ENCODE results near the gene ATP8B4.

Gene ATP8B4

DNA sequence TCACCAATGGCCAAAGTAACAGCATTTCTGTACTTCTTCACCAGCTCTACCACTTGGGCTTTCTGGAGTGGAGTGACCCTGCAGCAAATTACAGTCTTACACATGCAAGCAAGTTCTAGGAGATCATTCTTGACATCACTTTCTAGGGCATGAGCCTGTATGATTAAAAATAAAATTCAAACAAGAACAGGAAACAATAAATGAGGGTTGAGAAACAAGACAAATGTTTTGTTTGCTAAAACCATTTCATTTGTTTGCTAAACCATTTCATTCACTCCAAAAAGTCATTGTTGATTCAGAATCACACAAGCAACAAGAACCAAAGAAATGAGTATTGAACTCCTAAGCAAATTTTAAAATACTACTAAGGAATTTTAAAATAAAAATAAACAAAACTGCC, 220.9 kb downstream of the ATP8B4 start:
- no peak overlapping the region for H3K4me3 ChIP-seq (ENCODE audit: low read depth, low read length)
- TF ChIP-seq, protein P1, sequence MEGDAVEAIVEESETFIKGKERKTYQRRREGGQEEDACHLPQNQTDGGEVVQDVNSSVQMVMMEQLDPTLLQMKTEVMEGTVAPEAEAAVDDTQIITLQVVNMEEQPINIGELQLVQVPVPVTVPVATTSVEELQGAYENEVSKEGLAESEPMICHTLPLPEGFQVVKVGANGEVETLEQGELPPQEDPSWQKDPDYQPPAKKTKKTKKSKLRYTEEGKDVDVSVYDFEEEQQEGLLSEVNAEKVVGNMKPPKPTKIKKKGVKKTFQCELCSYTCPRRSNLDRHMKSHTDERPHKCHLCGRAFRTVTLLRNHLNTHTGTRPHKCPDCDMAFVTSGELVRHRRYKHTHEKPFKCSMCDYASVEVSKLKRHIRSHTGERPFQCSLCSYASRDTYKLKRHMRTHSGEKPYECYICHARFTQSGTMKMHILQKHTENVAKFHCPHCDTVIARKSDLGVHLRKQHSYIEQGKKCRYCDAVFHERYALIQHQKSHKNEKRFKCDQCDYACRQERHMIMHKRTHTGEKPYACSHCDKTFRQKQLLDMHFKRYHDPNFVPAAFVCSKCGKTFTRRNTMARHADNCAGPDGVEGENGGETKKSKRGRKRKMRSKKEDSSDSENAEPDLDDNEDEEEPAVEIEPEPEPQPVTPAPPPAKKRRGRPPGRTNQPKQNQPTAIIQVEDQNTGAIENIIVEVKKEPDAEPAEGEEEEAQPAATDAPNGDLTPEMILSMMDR (IDR thresholded peaks at IDR 0.05; ENCODE audit: insufficient read depth, low read depth, low read length, missing control alignments), result no peak
- no peak for DNase-seq (ENCODE audit: low read depth)

DNA sequence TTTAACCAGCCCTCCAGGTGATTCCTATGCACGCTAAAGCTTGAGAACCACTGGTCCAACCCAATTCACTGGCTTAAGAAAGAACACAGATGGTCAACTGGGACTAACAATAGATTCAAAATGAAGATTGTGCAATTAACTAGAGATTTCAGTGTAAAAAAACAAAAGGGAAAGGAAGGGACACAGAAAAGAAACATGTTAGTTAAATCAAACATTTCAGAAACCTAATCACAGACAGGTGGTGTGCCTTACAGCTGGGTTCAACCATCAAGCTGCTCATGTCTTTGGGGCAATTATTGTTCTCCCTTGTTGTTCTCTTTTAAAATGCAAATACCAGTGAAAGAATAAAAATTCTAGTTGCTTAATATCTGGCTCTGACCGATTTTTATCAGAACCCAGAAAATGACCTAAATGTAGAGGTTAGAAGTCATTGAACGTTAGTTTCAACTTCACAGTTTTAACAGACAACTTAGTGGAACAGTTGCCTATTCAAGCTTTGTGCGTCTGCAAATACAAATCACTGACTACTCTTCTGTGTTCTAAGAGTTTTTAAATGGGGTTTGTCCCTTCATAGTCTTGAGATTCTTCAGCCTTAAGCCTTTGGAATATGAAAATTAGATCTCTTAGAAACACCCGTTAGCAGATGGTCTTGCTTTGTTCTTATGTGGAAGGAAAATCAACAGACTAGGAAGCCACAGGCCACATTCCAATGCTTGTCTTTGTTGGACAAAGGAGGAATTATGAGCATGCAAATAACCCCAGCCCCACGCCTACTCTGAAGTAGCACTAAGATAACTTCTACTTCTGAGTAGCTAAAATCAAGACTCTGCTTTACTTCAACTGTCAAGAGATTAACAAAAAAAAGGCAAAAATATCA, 223.4 kb downstream of the ATP8B4 start:
- no peak overlapping the region for H3K4me3 ChIP-seq (ENCODE audit: low read depth, low read length)

DNA sequence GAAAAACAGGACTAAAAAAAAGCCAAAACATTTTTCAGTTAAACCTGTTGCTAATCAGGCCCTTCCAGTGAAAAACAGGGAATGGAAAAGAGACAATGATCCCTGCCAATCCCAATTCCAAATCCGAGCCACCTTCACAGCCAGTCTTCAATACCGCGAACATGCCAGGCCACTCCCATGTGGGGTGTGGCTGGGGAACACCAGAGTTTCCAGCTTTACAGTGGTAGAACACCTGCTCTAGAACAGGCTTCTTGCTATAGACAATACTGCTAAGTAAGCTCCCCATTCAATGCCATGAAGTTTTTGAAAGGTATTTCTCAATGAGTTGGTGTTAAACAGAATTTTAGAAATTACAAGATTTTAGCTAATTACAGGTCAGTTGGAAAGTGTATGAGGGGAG, 228.3 kb downstream of the ATP8B4 start:
- H3K4me3 ChIP-seq (ENCODE audit: low read depth, low read length), result no peak overlapping the region
- DNase-seq (ENCODE audit: low read depth), result no peak
- TF ChIP-seq, protein P1 (IDR thresholded peaks at IDR 0.05; ENCODE audit: insufficient read depth, low read depth, low read length, missing control alignments), result no peak

More for the DNA sequence above, 223.4 kb downstream of the ATP8B4 start:
- DNase-seq (ENCODE audit: low read depth), result no peak
- TF ChIP-seq, protein P1 (IDR thresholded peaks at IDR 0.05; ENCODE audit: insufficient read depth, low read depth, low read length, missing control alignments), result no peak

DNA sequence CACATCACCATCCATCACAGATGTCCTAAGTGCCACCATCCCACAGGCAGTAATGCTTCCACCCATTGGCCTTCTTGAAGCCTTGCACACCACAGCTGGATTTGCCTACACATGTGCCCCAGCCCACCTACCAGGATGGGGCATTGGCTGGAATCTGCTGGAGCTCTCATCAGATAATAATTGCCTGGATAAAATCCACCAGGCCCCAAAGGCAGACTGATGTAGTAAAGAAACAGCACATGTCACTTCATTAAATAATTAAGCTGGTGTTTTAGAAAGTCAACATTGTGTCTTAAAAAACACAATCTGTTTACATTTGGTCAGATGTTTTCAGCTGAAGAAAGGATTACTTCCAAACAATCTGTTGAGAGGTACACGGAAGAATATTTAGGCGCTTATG, 229.5 kb downstream of the ATP8B4 start:
- TF ChIP-seq, protein P1 (IDR thresholded peaks at IDR 0.05; ENCODE audit: insufficient read depth, low read depth, low read length, missing control alignments), result no peak
- DNase-seq (ENCODE audit: low read depth), result no peak
- H3K4me3 ChIP-seq (ENCODE audit: low read depth, low read length), result no peak overlapping the region

DNA sequence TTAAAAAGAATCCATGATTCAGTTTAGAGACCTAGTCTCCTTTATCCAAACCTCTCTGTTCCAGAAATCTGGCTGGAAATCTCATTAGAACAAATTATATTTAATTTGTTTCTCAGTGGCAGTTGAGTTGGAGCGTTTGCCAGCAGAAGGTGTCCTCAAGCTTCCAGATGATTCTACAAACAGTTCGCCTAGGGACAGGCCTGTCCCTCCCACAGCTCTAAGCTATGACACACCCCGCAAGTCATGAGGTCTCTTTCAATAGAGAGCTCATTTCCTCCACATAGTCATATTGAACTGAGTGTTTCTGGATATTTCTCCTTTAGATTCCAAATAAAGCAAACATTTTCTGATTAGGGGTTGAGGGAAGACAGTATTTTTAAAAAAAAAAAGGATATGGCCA, 230.3 kb downstream of the ATP8B4 start:
- H3K4me3 ChIP-seq (ENCODE audit: low read depth, low read length), result no peak overlapping the region
- DNase-seq (ENCODE audit: low read depth), result no peak
- TF ChIP-seq, protein P1 (IDR thresholded peaks at IDR 0.05; ENCODE audit: insufficient read depth, low read depth, low read length, missing control alignments), result no peak

DNA sequence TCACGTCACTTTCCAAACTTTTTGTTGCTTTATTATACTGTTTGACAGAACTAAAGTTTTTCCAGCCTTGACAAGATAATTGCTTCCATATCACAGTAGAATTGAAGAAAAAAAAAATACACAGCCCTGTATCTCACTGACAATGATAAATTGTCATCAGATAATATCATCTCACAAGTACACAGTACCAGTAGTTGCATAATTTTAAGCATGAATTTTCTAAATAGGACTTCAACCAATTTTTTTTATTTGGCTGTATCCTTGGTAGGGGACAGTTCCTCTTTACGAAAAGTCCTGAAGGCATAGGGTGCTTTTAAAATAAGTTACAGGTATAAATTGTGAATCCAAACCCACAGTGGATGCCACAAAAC, 230.7 kb downstream of the ATP8B4 start:
- DNase-seq (ENCODE audit: low read depth), result no peak
- no peak overlapping the region for H3K4me3 ChIP-seq (ENCODE audit: low read depth, low read length)
- TF ChIP-seq, protein P1 (IDR thresholded peaks at IDR 0.05; ENCODE audit: insufficient read depth, low read depth, low read length, missing control alignments), result no peak
